NCI-H82 treated with DMSO at 0.1 percent for 48 hours (cell line): ENCODE data around the gene ZNF580.

Experiments
- DNase-seq: peaks from one replicate; lab custom pipeline; 2025; ENCODE audit not compliant: unreplicated experiment; lab: John Stamatoyannopoulos, UW

The ZNF580 gene

DNA sequence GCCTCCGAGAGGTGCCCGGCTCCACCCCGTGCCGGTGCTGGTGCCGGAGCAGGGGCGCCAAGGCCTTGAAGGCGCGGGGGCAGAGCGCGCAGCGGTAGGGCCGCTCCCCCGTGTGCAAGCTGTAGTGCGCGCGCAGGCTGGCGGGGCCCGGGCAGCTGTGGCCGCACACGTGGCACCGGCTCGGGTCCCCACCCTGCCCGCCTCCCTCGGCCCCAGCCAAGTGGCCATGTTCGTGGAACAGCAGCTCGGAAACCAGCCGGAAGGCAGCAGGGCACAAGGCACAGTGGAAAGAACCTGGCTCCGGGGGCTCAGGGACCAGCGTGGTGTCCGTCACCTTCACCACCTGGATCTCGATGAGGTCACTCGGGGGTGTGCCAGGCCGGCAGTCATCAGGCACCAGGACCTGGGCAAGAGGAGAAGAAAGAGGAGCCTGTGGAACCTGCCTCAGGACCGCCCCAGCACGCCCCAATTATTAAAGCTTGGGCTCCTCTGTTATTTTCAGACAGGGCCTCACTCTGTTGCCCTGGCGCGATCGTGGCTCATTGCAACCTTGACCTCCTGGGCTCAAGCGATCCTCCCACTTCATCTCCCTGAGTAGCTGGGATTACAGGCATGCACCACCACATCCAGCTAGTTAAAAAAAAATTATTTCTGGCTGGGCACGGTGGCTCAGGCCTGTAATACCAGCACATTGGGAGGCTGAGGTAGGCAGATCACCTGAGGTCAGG, 18.4 kb upstream of the ZNF580 start:
- DNase-seq = no peak

GRCh38 chr19:55623130-55623529, 17.7 kb upstream of the ZNF580 start:
- DNase-seq = no peak

DNA sequence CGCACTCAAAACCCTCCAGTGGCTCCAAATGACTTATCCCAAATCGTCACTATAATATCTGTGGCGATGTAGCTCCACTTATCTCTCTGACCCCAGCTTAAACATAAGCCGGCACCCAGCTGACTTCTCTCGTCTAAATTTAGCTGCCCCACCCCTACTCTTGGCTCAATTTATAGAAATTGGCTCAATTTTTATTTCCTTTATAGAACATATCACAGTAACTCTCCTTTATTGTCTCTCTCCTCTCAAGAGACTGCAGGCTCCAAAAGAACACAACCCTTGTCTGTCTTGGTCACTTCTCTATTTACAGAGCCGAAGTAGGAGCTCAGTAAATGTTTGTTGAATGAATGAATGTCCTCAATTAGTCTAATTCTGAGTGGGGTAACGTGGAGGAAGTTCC, 17.2 kb upstream of the ZNF580 start:
- DNase-seq = no peak

DNA sequence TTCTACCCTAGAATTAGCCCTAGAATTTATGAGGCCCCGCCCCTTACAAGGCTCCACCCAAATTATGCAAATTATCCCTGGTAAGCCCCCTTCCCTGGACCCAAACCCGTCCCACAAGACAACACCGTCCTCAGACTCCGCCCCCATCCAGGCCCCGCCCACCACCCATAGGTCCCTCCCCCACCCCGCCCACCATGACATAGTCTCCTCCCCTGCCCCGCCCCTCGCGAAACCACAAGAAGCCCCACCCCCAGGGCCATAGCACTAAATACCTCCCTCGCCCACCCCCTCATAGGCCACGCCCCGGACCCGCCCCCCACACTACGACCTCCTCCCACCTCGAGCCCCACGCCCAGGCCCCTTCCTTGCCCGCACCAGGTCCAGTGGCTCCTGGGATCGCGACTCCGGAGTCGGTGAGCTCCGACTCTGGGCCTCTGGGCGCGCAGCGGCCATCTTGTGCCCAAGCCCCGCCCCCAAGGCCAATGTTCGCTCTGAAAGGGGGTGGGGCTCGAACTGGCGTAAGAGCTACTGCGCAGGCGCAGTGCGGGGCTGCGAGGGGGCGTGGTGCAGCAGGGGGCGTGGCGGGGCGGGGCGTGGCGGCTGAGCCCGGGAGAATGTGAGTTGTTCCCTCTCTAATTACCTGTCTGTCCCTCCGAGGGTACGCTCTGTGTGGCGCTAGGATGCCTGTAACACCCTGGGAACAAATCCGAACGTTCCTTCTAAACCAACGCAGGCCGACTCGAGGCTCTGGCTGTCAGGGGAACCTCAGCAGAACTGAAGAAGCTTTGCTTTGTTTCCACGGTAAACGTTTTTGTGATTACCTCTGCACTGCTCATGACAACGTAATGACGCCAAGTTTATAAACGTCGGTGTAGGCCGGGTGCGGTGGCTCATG, 16.4 kb upstream of the ZNF580 start, which contains the start of gene ZNF784:
ZNF784 (minus strand) TSS at position 458 of the 895 bp plus-strand sequence; CDS start at position 453, 5 bp downstream.
- peak; percentile 90 for DNase-seq

DNA sequence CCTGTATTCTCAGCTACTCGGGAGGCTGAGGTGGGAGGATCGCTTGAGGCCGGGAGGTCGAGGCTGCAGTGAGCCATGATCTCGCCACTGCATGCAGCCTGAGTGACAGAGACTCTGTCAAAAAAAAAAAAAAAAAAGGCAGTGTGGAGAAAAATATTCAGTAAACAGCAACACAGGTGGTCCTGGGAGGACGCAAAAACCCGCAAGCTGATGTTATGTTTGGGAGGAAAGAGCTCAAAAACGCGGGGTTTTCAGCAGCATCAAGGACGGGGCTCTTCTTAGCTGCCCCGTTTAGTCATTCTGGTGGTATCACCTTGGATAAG, 15.8 kb upstream of the ZNF580 start:
- DNase-seq = no peak

DNA sequence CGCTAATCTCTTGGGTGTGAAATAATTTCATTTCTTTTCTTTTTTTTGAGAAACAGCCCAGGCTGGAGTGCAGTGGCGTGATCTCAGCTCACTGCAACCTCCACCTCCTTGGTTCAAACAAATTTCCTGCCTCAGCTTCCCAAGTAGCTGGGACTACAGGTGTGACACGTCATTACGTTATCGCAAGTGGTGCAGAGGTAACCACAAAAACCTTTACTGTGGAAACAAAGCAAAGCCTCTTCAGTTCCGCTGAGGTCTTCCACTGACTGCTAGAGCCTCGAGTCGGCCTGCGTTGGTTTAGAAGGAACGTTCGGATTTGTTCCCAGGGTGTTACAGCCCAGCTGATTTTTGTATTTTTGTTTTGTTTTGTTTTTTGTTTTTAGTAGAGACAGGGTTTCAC, 14.5 kb upstream of the ZNF580 start:
- DNase-seq = no peak

GRCh38 chr19:55632463-55632834, 8.4 kb upstream of the ZNF580 start:
- peak; percentile 71 for DNase-seq

- no peak for DNase-seq
These were observed 6.9 kb upstream of the ZNF580 start for GRCh38 chr19:55633861-55634260.

- DNase-seq = no peak
These were observed 5.5 kb upstream of the ZNF580 start for GRCh38 chr19:55635334-55635717.

- no peak for DNase-seq
These were observed 4.9 kb upstream of the ZNF580 start for GRCh38 chr19:55635856-55636440.

- no peak for DNase-seq
These were observed 4.1 kb upstream of the ZNF580 start for GRCh38 chr19:55636723-55637122.

DNA sequence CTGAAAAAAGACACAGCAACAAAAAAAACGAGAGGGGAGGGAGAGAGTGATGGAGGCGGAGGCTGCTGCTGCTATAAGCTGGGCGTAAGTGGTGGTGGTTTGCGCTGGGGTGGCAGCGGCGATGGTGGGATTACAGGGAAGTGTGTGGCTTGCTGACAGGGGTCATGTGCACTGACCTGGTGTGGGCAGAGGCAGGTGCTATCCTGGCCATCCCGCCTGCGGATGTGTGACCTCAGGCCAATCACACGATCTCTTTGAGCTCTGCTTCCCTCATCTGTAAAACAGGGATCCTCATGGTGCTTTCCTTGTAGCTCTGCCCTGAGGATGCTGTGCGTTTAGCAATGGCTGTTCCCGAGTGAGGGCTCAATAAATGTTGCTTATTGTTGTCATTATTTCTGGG, 3.3 kb upstream of the ZNF580 start:
- no peak for DNase-seq

- DNase-seq = no peak
These were observed 1.9 kb upstream of the ZNF580 start for GRCh38 chr19:55638864-55639359.

- DNase-seq = no peak
These were observed 692 bp upstream of the ZNF580 start for GRCh38 chr19:55640043-55640576.

GRCh38 chr19:55641426-55642152, 787 bp downstream of the ZNF580 start:
- no peak for DNase-seq

DNA sequence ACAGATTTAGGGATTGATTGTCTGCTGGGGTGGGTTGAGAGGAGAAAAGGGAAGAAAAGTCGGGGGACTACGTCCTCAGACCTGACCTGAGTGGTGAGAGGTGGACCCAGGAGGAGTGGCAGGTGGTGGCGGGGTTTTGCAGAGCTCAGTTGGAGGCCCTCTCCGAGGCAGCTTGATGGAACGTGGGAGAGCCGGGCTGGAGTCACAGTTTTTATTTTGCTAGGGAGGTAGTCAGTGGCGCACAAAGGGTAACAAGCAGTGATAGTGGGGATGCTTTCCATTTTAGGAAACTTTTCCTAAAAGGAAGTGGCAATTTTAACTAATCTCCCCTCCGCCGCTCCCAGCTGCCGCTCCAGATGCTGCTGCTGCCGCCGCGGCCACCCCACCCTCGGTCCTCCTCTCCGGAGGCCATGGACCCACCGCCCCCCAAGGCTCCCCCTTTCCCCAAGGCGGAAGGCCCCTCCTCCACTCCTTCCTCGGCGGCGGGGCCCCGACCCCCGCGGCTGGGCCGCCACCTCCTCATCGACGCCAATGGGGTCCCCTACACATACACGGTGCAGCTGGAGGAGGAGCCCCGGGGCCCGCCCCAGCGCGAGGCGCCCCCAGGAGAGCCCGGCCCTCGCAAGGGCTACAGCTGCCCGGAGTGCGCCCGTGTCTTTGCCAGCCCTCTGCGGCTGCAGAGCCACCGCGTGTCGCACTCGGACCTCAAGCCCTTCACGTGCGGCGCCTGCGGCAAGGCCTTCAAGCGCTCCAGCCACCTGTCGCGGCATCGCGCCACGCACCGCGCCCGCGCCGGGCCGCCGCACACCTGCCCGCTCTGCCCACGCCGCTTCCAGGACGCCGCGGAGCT, 1.6 kb downstream of the ZNF580 start:
- no peak for DNase-seq

DNA sequence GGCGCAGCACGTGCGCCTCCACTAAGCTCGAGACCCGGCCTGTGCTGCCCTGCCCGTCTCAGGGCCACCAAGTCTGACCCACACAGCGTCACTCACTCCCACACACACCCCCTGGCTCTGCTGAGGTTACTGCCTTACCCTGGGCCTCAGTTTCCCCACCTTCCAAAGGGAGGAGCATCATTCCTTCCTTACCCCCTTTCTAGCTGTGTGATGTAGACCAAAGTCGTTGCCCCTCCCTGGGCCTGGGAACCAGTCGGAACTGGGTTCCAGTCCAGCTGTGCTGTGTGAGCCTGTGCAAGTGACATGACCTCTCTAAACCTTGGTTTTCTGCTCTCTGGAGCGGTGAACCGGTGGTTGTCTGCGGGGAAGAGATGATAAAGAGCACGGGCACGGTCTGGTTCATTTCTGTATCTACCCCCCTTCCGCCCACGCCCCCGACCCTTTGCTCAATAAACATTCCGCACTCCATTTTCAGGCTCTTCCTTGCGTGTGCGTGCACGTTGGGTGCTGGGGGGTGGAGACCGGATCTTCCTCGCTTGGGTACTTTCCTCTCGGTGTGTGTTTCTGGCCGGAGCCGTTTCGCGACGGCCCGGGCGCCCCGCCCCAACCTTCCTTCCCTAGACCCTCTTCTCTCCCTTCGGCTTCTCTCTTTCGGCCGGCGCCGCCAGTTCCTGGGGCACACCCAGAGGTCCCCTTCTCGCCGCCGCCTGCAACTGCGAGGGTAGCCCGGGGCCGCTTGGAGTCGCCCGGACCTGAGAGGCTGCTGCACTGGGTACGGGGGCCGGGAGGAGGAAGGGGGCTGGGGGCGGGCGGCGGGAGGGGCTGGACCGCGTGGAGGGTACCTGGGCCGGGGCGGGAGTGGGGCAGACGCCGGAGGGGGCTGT, 2.4 kb downstream of the ZNF580 start, which contains the start of gene ZNF581:
ZNF581 (plus strand) TSS at position 647 of the 884 bp plus-strand sequence. CDS start 923 bp downstream, outside the sequence.
- DNase-seq = peak; percentile 54

DNA sequence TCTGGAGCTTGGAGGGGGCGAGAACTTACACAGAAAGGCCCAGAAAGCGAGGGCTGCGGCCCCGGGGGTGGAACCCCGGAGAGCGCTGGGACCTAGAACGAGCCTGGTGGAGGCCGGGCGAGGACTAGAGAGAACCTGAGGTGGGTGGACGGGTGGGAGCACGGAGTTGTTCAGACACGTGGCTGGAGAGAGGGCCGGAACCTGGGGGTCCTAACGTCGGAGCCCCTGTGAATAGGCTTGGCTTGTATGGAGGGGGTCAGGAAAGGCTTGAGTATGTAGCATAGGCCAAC, 3.0 kb downstream of the ZNF580 start:
- DNase-seq = no peak

DNA sequence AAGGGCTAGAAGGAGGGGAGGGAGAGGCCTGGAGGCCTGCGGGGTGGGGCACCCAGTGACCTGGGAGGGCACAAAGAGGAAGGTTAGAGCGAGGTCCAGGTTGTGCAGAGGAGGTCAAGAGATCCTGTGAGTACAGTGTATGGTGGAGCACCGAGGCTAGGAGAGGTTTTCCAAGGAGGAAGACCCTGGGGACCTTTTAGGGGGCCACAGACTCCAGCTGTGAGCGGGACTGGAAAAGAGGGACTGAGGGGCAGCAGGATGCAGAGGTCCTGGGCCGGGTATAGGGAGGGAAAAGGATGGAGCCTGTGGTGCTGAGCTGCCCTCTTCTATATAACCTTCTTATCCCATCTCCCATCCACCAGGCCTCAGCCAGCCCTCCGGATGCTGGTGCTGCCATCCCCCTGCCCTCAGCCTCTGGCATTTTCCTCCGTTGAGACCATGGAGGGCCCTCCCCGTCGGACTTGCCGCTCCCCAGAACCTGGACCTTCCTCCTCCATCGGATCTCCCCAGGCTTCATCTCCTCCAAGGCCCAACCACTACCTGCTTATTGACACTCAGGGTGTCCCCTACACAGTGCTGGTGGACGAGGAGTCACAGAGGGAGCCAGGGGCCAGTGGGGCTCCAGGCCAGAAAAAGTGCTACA, 3.5 kb downstream of the ZNF580 start:
- DNase-seq = no peak
